Ovary (tissue), 3 donors: Measurements from ENCODE around the gene KANSL1L.

ENCODE experiments used
- CTCF ChIP-seq, 3 donors: fragments of 450-650 bp in 2 of 3; fragments of 200-600 bp in 1 of 3; IDR thresholded peaks; one replicate each; pipeline versions ENCODE4 v1.5.1 to v1.8.0; 2016 to 2022; ENCODE audit warnings: antibody characterized with exemption in 3 of 3, mild to moderate bottlenecking in 1 of 3
- EP300 ChIP-seq: sonication (generic); formaldehyde crosslinking; IDR thresholded peaks from one replicate; pipeline ENCODE4 v1.6.1; 2017; ENCODE audit warnings: antibody characterized with exemption
- donor health status: DM: no; HTN: no; CAD: no.

GRCh38 chr2:210170196-210170445, 1.1 kb downstream of the KANSL1L start:
- no peak for TF ChIP-seq CTCF (IDR thresholded peaks at IDR 0.05)
- TF ChIP-seq EP300 = no peak
